Vagina (tissue), 2 donors: ENCODE measurements around the gene CCDC110.
"Not testable (repeated sequence)": the region's sequence is repeated elsewhere in the genome, so short reads cannot be mapped to it uniquely, and the experiment has no call there.

Experiments used
- POLR2A ChIP-seq, 2 donors: fragments of 450-650 bp; IDR thresholded peaks; one replicate each; pipeline ENCODE4 v1.6.1; 2017; ENCODE audit warnings: antibody characterized with exemption in 2 of 2, mild to moderate bottlenecking in 2 of 2, moderate library complexity in 2 of 2
- TF ChIP-seq, protein P1 (sequence below), 3 experiments: fragments of 450-650 bp in 2 of 3; fragments of 200-600 bp in 1 of 3; sonication (generic) in 1 of 3; IDR thresholded peaks; one replicate each; pipeline ENCODE4 v1.5.1; 2017 to 2019; ENCODE audit warnings: antibody characterized with exemption in 3 of 3, mild to moderate bottlenecking in 2 of 3, moderate library complexity in 2 of 3

DNA sequence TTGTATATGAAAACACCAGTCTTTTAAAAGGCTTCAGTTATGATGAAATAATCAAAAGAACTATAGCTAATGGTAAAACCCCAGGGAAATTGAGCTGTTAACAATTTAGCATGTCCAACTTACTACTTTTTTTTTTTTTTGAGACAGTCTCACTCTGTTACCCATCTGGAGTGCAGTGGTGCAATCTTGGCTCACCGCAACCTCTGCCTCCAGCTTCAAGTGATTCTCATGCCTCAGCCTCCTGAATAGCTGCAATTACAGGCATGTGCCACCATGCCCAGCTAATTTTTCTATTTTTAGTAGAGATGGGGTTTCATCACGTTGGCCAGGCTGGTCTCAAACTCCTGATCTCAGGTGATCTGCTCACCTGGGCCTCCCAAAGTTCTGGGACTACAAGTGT lies 39.7 kb upstream of the CCDC110 start:
- TF ChIP-seq, protein P1, sequence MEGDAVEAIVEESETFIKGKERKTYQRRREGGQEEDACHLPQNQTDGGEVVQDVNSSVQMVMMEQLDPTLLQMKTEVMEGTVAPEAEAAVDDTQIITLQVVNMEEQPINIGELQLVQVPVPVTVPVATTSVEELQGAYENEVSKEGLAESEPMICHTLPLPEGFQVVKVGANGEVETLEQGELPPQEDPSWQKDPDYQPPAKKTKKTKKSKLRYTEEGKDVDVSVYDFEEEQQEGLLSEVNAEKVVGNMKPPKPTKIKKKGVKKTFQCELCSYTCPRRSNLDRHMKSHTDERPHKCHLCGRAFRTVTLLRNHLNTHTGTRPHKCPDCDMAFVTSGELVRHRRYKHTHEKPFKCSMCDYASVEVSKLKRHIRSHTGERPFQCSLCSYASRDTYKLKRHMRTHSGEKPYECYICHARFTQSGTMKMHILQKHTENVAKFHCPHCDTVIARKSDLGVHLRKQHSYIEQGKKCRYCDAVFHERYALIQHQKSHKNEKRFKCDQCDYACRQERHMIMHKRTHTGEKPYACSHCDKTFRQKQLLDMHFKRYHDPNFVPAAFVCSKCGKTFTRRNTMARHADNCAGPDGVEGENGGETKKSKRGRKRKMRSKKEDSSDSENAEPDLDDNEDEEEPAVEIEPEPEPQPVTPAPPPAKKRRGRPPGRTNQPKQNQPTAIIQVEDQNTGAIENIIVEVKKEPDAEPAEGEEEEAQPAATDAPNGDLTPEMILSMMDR (IDR thresholded peaks at IDR 0.05), result not testable (repeated sequence)
- TF ChIP-seq POLR2A (IDR thresholded peaks at IDR 0.05), result not testable (repeated sequence)
